Vagina (tissue), 2 donors: ENCODE measurements around the gene EXTL2.

Source experiments
- POLR2A ChIP-seq, 2 donors: fragments of 450-650 bp; IDR thresholded peaks; one replicate each; pipeline ENCODE4 v1.6.1; 2017; ENCODE audit warnings: antibody characterized with exemption in 2 of 2, mild to moderate bottlenecking in 2 of 2, moderate library complexity in 2 of 2
- POLR2AphosphoS5 ChIP-seq, 2 donors: sonication (generic); formaldehyde crosslinking; IDR thresholded peaks; one replicate each; pipeline ENCODE4 v1.9.0; 2017; ENCODE audit warnings: antibody characterized with exemption in 2 of 2, mild to moderate bottlenecking in 2 of 2, low read depth in 1 of 2; ENCODE audit not compliant: insufficient read depth in 1 of 2

GRCh38 chr1:100936194-100936967 lies 41.7 kb upstream of the EXTL2 start:
- TF ChIP-seq POLR2AphosphoS5 (IDR thresholded peaks at IDR 0.05; ENCODE audit: insufficient read depth in 1 of 2, low read depth in 1 of 2) (no peak), POLR2A (IDR thresholded peaks at IDR 0.05) (no peak)
